HL-60/S4 (cell line): Measurements from ENCODE around the gene PACRG.

Source experiments
- in situ Hi-C: fragments of 300-500 bp; cut with MboI; formaldehyde crosslinking; loops from 2 replicates; pipeline ENCODE4 v1.14.3; 2022; ENCODE audit warnings: low sequenced_read_pairs

PACRG gene

GRCh38 chr6:163064397-163064796, 336.6 kb downstream of the PACRG start:
- in situ Hi-C loops, result no loop called here

GRCh38 chr6:163066200-163066599, 338.4 kb downstream of the PACRG start:
- in situ Hi-C loops, result no loop called here

- in situ Hi-C loops, result no loop called here
These were observed 349.4 kb downstream of the PACRG start for GRCh38 chr6:163077134-163077533.

GRCh38 chr6:163078712-163079111, 350.9 kb downstream of the PACRG start:
- in situ Hi-C loops, result no loop called here

GRCh38 chr6:163080228-163080627, 352.5 kb downstream of the PACRG start:
- in situ Hi-C loops, result no loop called here

- in situ Hi-C loops, result no loop called here
These were observed 355.4 kb downstream of the PACRG start for GRCh38 chr6:163083141-163083540.

GRCh38 chr6:163085426-163085825, 357.7 kb downstream of the PACRG start:
- in situ Hi-C loops, result no loop called here

- in situ Hi-C loops, result no loop called here
These were observed 358.3 kb downstream of the PACRG start for GRCh38 chr6:163085861-163086623.

- in situ Hi-C loops, result no loop called here
These were observed 358.8 kb downstream of the PACRG start for GRCh38 chr6:163086624-163086920.

GRCh38 chr6:163087981-163088380, 360.2 kb downstream of the PACRG start:
- in situ Hi-C loops, result no loop called here

GRCh38 chr6:163092876-163093275, 365.1 kb downstream of the PACRG start:
- in situ Hi-C loops, result no loop called here

GRCh38 chr6:163094881-163095280, 367.1 kb downstream of the PACRG start:
- in situ Hi-C loops, result no loop called here

- in situ Hi-C loops, result no loop called here
These were observed 367.6 kb downstream of the PACRG start for GRCh38 chr6:163095401-163095800.

GRCh38 chr6:163098827-163099479, 371.2 kb downstream of the PACRG start:
- in situ Hi-C loops, result no loop called here

GRCh38 chr6:163099621-163100171, 371.9 kb downstream of the PACRG start:
- in situ Hi-C loops, result no loop called here

- in situ Hi-C loops, result no loop called here
These were observed 372.5 kb downstream of the PACRG start for GRCh38 chr6:163100259-163100658.

- in situ Hi-C loops, result no loop called here
These were observed 385.7 kb downstream of the PACRG start for GRCh38 chr6:163113358-163113962.

GRCh38 chr6:163118941-163119340, 391.2 kb downstream of the PACRG start:
- in situ Hi-C loops, result no loop called here

- in situ Hi-C loops, result no loop called here
These were observed 392.4 kb downstream of the PACRG start for GRCh38 chr6:163120223-163120622.

- in situ Hi-C loops, result no loop called here
These were observed 393.5 kb downstream of the PACRG start for GRCh38 chr6:163121270-163121669.

- in situ Hi-C loops, result no loop called here
These were observed 394.6 kb downstream of the PACRG start for GRCh38 chr6:163122365-163122764.

GRCh38 chr6:163123098-163123497, 395.3 kb downstream of the PACRG start:
- in situ Hi-C loops, result no loop called here
